Keratinocyte (primary cell): ENCODE measurements around the gene GATA1. TPM values are rescaled to one million over a fixed set of nuclear protein-coding genes. Genes with fewer than 3 reads are reported as not detected.

ENCODE experiments used
- DNase-seq: peaks from one replicate; pipeline ENCODE4 v3.0.0-alpha.2; 2011; ENCODE audit warnings: low read depth, missing footprints, low spot score
- FAIRE-seq: peaks from 2 replicates; lab custom pipeline; 2011; peaks lifted over from hg19 to GRCh38; lab: Jason Lieb, UNC
- H2AFZ ChIP-seq: 2 replicates; pipeline ENCODE4 v1.6.0; 2012; ENCODE audit warnings: low read length, control low read depth, inconsistent platforms; ENCODE audit not compliant: control insufficient read depth
- H3K27ac ChIP-seq: 2 replicates; pipeline ENCODE4 v1.5.1; 2011; ENCODE audit warnings: low read length; ENCODE audit not compliant: control insufficient read depth, insufficient read depth
- H3K27me3 ChIP-seq: 3 replicates; pipeline ENCODE4 v1.6.0; 2011; ENCODE audit warnings: low read length; ENCODE audit not compliant: control insufficient read depth, insufficient read depth; ENCODE audit errors: extremely low read depth
- H3K36me3 ChIP-seq, 2 experiments: 2 replicates in 1 of 2; 3 replicates in 1 of 2; pipeline ENCODE4 v1.5.1; 2011; ENCODE audit warnings: low read length in 2 of 2, mild to moderate bottlenecking in 1 of 2; ENCODE audit not compliant: control insufficient read depth in 2 of 2, insufficient read depth in 2 of 2; ENCODE audit errors: extremely low read depth in 1 of 2
- H3K4me1 ChIP-seq: 3 replicates; pipeline ENCODE4 v1.5.1; 2011; ENCODE audit warnings: low read length; ENCODE audit not compliant: control insufficient read depth, insufficient read depth; ENCODE audit errors: extremely low read depth
- H3K4me2 ChIP-seq: 3 replicates; pipeline ENCODE4 v1.6.0; 2011; ENCODE audit warnings: low read depth, low read length; ENCODE audit not compliant: control insufficient read depth, insufficient read depth; ENCODE audit errors: extremely low read depth
- H3K4me3 ChIP-seq, 3 experiments: fragments of 200-600 bp in 1 of 3; sonication (generic) in 1 of 3; 2 replicates in 2 of 3; 3 replicates in 1 of 3; pipeline ENCODE4 v1.5.1; 2011 to 2016; ENCODE audit warnings: low read length in 3 of 3, mild to moderate bottlenecking in 3 of 3, control low read depth in 2 of 3, inconsistent platforms in 1 of 3, low read depth in 1 of 3, mixed read lengths in 1 of 3, mixed run types in 1 of 3, moderate library complexity in 1 of 3; ENCODE audit not compliant: control insufficient read depth in 2 of 3, insufficient read depth in 2 of 3; ENCODE audit errors: extremely low read depth in 1 of 3
- H3K79me2 ChIP-seq: 2 replicates; pipeline ENCODE4 v1.6.0; 2012; ENCODE audit warnings: low read length; ENCODE audit not compliant: control insufficient read depth, insufficient read depth
- H3K9ac ChIP-seq: 3 replicates; pipeline ENCODE4 v1.6.0; 2011; ENCODE audit warnings: low read length; ENCODE audit not compliant: control insufficient read depth, insufficient read depth; ENCODE audit errors: extremely low read depth
- H3K9me1 ChIP-seq: 3 replicates; pipeline ENCODE4 v1.6.0; 2011; ENCODE audit warnings: low read length; ENCODE audit not compliant: control insufficient read depth, insufficient read depth; ENCODE audit errors: extremely low read depth
- H3K9me3 ChIP-seq: 2 replicates; pipeline ENCODE4 v1.5.1; 2012; ENCODE audit warnings: low read depth, low read length; ENCODE audit not compliant: control insufficient read depth
- H4K20me1 ChIP-seq: 3 replicates; pipeline ENCODE4 v1.6.0; 2011; ENCODE audit warnings: low read length; ENCODE audit not compliant: control insufficient read depth, insufficient read depth; ENCODE audit errors: extremely low read depth
- CTCF ChIP-seq, 3 experiments: IDR thresholded peaks in 1 of 3; conservative IDR thresholded peaks in 1 of 3; optimal IDR thresholded peaks in 1 of 3; 2 replicates in 2 of 3; 3 replicates in 1 of 3; pipeline versions ENCODE3 to v1.5.1; 2011; ENCODE audit warnings: low read length in 3 of 3, mild to moderate bottlenecking in 3 of 3, moderate library complexity in 2 of 3, control low read depth in 1 of 3, inconsistent platforms in 1 of 3; ENCODE audit not compliant: insufficient read depth in 2 of 3; ENCODE audit errors: extremely low read depth in 1 of 3
- EZH2 ChIP-seq: IDR thresholded peaks from one replicate; pipeline ENCODE4 v1.6.1; 2012; ENCODE audit warnings: inconsistent platforms, mild to moderate bottlenecking, low read length, moderate library complexity
- dilution Hi-C: fragments of 300-500 bp; cut with MboI; formaldehyde crosslinking; loops from one replicate; pipeline ENCODE4 v1.7.0; 2020; ENCODE audit warnings: low sequenced_read_pairs; ENCODE audit not compliant: extremely low pct_ligation_motif_present
- polyA plus RNA-seq, 5 experiments: library from polyadenylated mRNA; depleted of rRNA in 3 of 5; stranded (reverse) in 3 of 5; stranded (forward) in 1 of 5; unstranded in 1 of 5; fragments of >200 nt; gene quantifications; 1 replicate in 1 of 5; 2 replicates in 3 of 5; 3 replicates in 1 of 5; pipeline versions ENCODE4 v1.2.1 to v1.2.3, GENCODE V29; 2011 to 2012; ENCODE audit warnings: missing spikeins in 2 of 5, low read depth in 1 of 5, low replicate concordance in 1 of 5

Gene GATA1
- polyA plus RNA-seq, 1 donor (not counting 4 experiments of a cell fraction or from before 2014, with no cell fraction given) = not detected

DNA sequence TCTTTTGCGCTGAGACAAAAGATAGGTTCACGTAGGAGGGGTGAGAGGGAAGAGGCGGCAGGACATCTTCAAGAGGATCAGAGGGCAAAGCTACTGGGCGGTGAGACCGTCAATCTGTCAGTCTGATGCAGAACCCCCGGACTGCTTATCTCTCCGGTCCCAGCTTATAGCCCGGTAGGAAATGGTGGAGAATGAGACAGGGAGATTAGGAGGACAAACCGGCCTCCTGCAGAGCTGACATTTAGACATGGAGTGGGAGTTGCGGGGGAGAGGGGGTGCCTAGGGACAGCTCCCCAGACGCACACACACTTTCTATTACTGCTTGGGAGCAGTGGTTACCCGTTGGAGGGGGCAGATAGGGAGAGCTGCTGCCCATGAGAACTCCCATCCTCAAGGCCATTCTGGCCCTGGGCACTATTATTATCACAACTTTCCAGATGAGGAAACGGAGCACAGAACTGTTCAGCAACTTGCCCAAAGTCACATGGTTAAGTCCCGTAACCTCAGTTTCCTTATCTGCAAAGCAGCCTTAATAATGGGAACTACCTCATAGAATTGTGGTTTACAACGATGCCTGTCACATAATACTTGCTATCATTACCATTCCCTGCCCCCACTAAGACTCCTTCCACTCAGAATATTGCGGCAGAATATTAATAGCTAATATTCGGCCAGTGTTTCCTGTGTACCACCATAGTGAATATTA is 14.3 kb downstream of the GATA1 start:
- TF ChIP-seq EZH2 (no peak), CTCF (optimal IDR thresholded peaks at IDR 0.05 in 1 of 3, IDR thresholded peaks at IDR 0.05 in 1 of 3, conservative IDR thresholded peaks at IDR 0.05 in 1 of 3; ENCODE audit: extremely low read depth in 1 of 3, insufficient read depth in 2 of 3, low read length in 3 of 3) (no peak)
- FAIRE-seq (no peak), DNase-seq (no peak)
- Histone ChIP-seq H3K36me3 (peaks cover 0 to 1% of the 10 kb centered on the region in 2 experiments), H3K9me1 (no peaks in the 10 kb centered on the region), H2AFZ (peak overlapping the region; percentile 91), H3K9me3 (no peaks in the 10 kb centered on the region), H3K4me3 (peak overlapping the region; percentile 52 to 65 (median 62)), H4K20me1 (no peaks in the 10 kb centered on the region), H3K27ac (peak overlapping the region; percentile 86), H3K79me2 (no peaks in the 10 kb centered on the region), H3K9ac (peak overlapping the region; percentile 84), H3K27me3 (no peaks in the 10 kb centered on the region), H3K4me1 (peaks cover 4% of the 10 kb centered on the region), H3K4me2 (peak overlapping the region; percentile 77)
- dilution Hi-C loops = no loop called here

DNA sequence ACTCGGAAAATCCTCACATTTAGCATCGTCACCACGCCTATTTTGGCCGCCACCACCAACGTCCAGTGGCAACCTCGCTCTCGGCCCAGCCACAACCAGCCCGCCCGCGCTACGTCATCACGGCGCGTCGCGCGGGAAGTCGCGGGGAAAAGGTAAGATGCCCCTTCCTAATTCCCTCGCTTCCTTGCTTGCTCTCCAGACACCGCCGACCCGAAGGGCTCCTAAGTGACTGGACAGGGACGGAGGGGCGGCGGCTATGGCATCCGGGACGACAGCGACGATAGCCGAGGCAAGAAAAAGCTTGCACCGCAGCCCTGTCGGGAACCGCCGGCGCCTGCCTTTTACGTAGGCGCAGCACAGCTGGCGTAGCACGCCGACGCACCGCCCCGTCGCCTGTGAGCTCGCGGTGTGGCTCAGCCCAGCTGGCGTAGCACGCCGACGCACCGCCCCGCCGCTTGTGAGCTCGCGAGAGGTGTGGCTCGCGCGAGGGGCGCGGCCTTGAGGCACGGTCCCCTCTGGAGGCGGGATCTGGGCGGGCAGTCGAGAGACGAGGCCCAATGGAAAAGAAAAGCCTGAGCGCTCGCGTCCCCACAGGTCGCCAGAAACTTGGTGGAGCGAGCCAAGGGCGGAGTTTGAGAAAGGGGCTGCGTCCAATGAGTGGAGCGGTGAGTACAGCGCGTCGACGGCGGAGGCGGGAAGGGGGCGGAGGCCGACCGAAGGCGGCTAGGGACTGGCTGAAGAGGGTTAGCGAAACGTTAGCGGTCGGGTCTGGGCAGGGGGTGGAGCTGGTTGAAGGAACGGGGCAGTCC is 15.1 kb downstream of the GATA1 start, which contains the start of gene HDAC6:
Gene HDAC6, plus strand, starts transcription at position 788 of the 809 bp plus-strand sequence. CDS start 626 bp downstream, outside the sequence.
- peaks cover 4% of the 10 kb centered on the region for H3K4me1 ChIP-seq
- H4K20me1 ChIP-seq = no peaks in the 10 kb centered on the region
- no peaks in the 10 kb centered on the region for H3K9me3 ChIP-seq
- no peaks in the 10 kb centered on the region for H3K79me2 ChIP-seq
- H3K9ac ChIP-seq = peak within 1 kb of the TSS; percentile 94
- no peak for TF ChIP-seq CTCF (optimal IDR thresholded peaks at IDR 0.05 in 1 of 3, IDR thresholded peaks at IDR 0.05 in 1 of 3, conservative IDR thresholded peaks at IDR 0.05 in 1 of 3; ENCODE audit: extremely low read depth in 1 of 3, insufficient read depth in 2 of 3, low read length in 3 of 3)
- H3K4me3 ChIP-seq = peak within 1 kb of the TSS; percentile 62 to 74 (median 71)
- peak within 1 kb of the TSS; percentile 94 for H3K27ac ChIP-seq
- dilution Hi-C loops = no loop called here
- peak within 1 kb of the TSS; percentile 77 for H3K4me2 ChIP-seq
- peaks cover 0 to 1% of the 10 kb centered on the region in 2 experiments for H3K36me3 ChIP-seq
- no peaks in the 10 kb centered on the region for H3K27me3 ChIP-seq
- DNase-seq = peak; percentile 77
- H3K9me1 ChIP-seq = no peaks in the 10 kb centered on the region
- no peak for FAIRE-seq
- peak within 1 kb of the TSS; percentile 91 for H2AFZ ChIP-seq
